WTC11 (cell line): ENCODE results near the gene SRGAP2B. TPM values are rescaled to one million over a fixed set of nuclear protein-coding genes. Genes with fewer than 3 reads are reported as not detected.
"Not testable (repeated sequence)": the region's sequence is repeated elsewhere in the genome, so short reads cannot be mapped to it uniquely, and the experiment has no call there.

Source experiments
- ATAC-seq: fragments of 200-7000 bp; cut with Tn5 transposase; 2 replicates; pipeline ENCODE4 v1.10.0; 2021; ENCODE audit warnings: mild to moderate bottlenecking, moderate library complexity
- CTCF ChIA-PET: fragments of 300-600 bp; sonication (Branson Sonifier 250); formaldehyde crosslinking; loops from one replicate; lab custom pipeline; 2021; ENCODE audit warnings: antibody characterized with exemption; lab: Charles Lee
- POLR2A ChIA-PET: fragments of 350-600 bp; sonication (Branson Sonifier 250); formaldehyde crosslinking; loops from one replicate; lab custom pipeline; 2021; ENCODE audit warnings: antibody characterized with exemption; lab: Charles Lee
- DNase-seq: peaks from one replicate; pipeline ENCODE4 v3.0.0; 2021; ENCODE audit warnings: low spot score
- H3K27ac Mint-ChIP-seq: 2 replicates; pipeline ENCODE4 v1.8.0; 2021; ENCODE audit warnings: mixed read lengths
- H3K27me3 Mint-ChIP-seq: 2 replicates; pipeline ENCODE4 v1.8.0; 2021; ENCODE audit warnings: low read depth, mild to moderate bottlenecking, moderate library complexity, mixed read lengths
- H3K36me3 Mint-ChIP-seq: 2 replicates; pipeline ENCODE4 v1.8.0; 2021; ENCODE audit warnings: mixed read lengths
- H3K4me1 Mint-ChIP-seq: 2 replicates; pipeline ENCODE4 v1.8.0; 2022; ENCODE audit warnings: mixed read lengths
- H3K4me3 Mint-ChIP-seq: 2 replicates; pipeline ENCODE4 v1.8.0; 2021; ENCODE audit warnings: mild to moderate bottlenecking, moderate library complexity, mixed read lengths
- H3K9me3 Mint-ChIP-seq: 2 replicates; pipeline ENCODE4 v1.8.0; 2021; ENCODE audit warnings: mixed read lengths
- total RNA-seq: library from RNA; stranded (reverse); gene quantifications from 3 replicates; pipeline ENCODE4 v1.2.3, GENCODE V29; 2021

SRGAP2B gene
- total RNA-seq, 1 experiment from 2014 or later, result 64.8 TPM

- H3K27me3 Mint-ChIP-seq, H3K9me3 Mint-ChIP-seq, H3K36me3 Mint-ChIP-seq, H3K4me1 Mint-ChIP-seq, H3K4me3 Mint-ChIP-seq, CTCF ChIA-PET, POLR2A ChIA-PET, H3K27ac Mint-ChIP-seq, DNase-seq: not testable (repeated sequence)
- peak; percentile 17; the same call in 1 of the 2 replicates for ATAC-seq
Measured at GRCh38 chr1:145000074-145000742, 94.9 kb downstream of the SRGAP2B start.

- H3K27ac Mint-ChIP-seq, POLR2A ChIA-PET, H3K4me1 Mint-ChIP-seq, CTCF ChIA-PET, ATAC-seq, H3K4me3 Mint-ChIP-seq, H3K9me3 Mint-ChIP-seq, H3K27me3 Mint-ChIP-seq, H3K36me3 Mint-ChIP-seq, DNase-seq: not testable (repeated sequence)
Measured at GRCh38 chr1:144998981-144999273, 96.2 kb downstream of the SRGAP2B start.

DNA sequence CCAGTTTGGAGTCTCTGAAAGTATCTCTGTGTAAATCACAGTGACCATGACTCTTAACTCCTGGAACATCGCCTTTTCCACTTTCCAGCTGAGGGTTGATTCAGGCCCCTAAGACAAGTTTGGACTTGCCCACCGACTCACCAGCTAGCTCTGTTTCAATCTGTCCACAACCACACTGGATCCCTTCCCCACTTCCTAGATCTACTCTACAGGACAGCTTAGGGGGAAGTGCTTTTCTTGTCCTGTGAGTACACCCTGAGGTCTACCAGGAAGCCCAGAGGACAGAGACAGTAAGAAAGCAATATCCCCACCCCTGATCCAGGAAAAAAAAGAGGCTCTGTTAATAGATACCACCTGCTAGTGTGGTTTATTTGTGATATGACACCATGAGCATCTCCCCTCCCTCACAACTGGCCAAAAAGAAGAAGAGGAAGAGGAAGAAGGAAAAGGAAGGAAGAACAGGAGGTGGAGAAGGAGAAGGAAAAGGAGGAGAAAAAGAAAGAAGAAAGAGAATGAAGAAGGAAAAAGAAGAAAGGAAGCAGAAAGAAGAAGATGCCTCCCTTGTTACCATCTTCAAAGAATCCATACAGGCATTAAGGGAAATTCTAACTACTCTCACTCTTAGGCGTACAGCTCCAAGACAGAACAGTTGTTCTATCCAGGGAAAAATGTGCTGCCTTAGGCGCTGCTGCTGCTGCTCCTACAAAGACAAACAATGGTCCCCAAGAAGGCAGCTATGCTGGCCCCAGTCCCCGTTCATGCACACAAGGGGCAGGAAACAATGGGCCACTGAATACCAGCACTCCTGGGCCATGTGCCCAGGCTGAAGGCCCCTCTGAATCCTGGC lies 96.8 kb downstream of the SRGAP2B start:
- H3K27me3 Mint-ChIP-seq, H3K4me3 Mint-ChIP-seq, POLR2A ChIA-PET, CTCF ChIA-PET, DNase-seq, H3K4me1 Mint-ChIP-seq, H3K9me3 Mint-ChIP-seq, H3K36me3 Mint-ChIP-seq: not testable (repeated sequence)
- H3K27ac Mint-ChIP-seq, result peak overlapping the region; percentile 71; the same call in 1 of the 2 replicates
- peak; percentile 36 for ATAC-seq

DNA sequence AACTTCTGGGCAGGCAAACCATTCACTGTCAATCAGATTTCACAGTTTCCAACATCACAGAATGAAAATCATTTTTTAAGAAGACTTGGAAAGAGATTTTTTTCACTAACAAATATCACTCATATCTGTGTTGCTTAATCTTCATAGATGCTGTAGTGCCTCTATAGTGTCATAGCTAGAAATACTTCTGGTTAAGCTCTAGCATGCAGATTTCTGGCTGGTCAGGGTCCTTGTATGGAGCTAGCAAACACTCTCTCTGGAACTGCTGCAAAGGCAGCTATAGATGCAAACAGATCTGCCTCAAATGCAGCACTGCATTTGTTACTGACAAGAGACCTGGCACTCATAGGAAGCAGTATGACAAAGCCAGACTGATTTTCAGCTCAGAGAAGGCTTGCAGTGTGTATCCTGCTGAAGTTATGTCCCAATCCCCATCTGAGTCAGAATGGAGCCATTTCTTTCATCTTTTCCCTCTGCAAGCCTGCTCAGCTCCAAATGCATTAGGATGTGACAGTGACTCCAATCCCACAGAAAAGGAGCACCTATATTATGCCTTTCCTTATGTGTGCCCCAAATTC lies 99.2 kb downstream of the SRGAP2B start:
- H3K4me1 Mint-ChIP-seq, H3K9me3 Mint-ChIP-seq, DNase-seq, H3K4me3 Mint-ChIP-seq, H3K27me3 Mint-ChIP-seq, H3K27ac Mint-ChIP-seq, H3K36me3 Mint-ChIP-seq, POLR2A ChIA-PET, CTCF ChIA-PET, ATAC-seq: not testable (repeated sequence)

- H3K27ac Mint-ChIP-seq, POLR2A ChIA-PET, H3K4me1 Mint-ChIP-seq, H3K36me3 Mint-ChIP-seq, H3K4me3 Mint-ChIP-seq, CTCF ChIA-PET, H3K27me3 Mint-ChIP-seq, H3K9me3 Mint-ChIP-seq, DNase-seq, ATAC-seq: not testable (repeated sequence)
Measured at GRCh38 chr1:144992915-144993314, 102.2 kb downstream of the SRGAP2B start.

DNA sequence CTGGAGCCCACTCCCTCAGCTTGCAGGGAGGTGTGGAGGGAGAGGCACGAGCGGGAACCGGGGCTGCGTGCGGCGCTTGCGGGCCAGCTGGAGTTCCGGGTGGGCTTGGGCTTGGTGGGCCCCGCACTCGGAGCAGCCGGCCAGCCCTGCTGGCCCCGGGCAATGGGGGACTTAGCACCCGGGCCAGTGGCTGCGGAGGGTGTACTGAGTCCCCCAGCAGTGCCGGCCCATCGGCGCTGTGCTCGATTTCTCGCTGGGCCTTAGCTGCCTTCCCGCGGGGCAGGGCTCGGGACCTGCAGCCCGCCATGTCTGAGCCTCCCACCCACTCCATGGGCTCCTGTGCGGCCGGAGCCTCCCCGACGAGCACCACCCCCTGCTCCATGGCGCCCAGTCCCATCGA lies 104.5 kb downstream of the SRGAP2B start:
- H3K4me1 Mint-ChIP-seq, DNase-seq, H3K9me3 Mint-ChIP-seq, CTCF ChIA-PET, H3K36me3 Mint-ChIP-seq, H3K4me3 Mint-ChIP-seq, H3K27ac Mint-ChIP-seq, ATAC-seq, POLR2A ChIA-PET, H3K27me3 Mint-ChIP-seq: not testable (repeated sequence)

DNA sequence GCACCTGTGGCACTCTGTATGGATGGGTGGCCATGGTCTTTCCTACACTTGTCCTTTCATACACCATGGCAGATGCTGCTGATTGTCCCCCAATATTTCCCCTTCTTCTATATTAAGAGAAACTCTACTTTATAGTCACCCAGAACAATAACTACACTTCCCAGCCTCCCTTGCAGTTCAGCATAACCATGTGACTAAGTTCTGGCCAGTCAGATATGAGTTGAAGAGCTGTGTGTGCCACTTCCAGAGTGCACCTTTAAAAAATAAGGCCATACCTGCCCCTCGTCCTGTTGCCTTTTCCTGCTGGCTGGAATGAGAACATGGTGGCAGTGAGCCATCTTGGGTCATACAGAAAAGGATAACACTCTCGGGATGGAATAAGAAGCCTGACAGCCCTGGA lies 108.0 kb downstream of the SRGAP2B start:
- H3K4me3 Mint-ChIP-seq, ATAC-seq, DNase-seq, H3K27me3 Mint-ChIP-seq, CTCF ChIA-PET, POLR2A ChIA-PET, H3K36me3 Mint-ChIP-seq, H3K4me1 Mint-ChIP-seq, H3K27ac Mint-ChIP-seq, H3K9me3 Mint-ChIP-seq: not testable (repeated sequence)

DNA sequence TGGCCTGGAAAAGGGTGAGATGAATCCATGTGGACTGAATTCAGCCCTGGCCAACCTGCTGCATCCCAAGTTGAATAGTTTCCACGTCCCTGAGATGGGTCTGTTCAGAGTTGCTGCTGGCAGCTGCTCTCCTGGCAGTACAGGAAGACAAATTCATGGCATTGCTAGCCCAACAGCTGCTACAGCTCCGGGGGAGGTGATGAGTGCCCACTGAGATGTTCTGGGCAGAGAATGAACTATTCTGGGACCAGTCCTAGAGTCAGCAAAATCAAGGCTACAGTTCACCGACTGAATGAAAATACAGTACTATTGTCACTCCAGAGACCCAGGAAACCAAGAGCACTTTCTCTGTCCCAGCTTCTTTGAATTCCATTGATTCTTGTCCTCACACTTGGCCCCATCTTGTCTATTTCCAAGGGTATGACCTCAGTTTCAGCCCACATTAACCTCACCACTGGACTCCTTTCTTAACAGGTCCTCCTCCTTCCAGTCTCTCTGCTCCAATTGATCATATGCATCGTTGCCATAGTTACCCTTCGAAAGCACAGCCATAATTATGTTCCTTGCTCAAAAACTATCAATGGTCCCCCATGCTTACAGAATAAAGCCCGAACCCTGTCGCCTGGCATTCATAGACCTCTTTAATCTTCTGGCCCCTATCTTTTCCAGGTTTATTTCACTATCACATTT lies 108.8 kb downstream of the SRGAP2B start:
- H3K9me3 Mint-ChIP-seq, POLR2A ChIA-PET, H3K4me1 Mint-ChIP-seq, CTCF ChIA-PET, H3K36me3 Mint-ChIP-seq, H3K27ac Mint-ChIP-seq, DNase-seq, H3K27me3 Mint-ChIP-seq, H3K4me3 Mint-ChIP-seq: not testable (repeated sequence)
- ATAC-seq, result peak; percentile 21; the same call in 1 of the 2 replicates

DNA sequence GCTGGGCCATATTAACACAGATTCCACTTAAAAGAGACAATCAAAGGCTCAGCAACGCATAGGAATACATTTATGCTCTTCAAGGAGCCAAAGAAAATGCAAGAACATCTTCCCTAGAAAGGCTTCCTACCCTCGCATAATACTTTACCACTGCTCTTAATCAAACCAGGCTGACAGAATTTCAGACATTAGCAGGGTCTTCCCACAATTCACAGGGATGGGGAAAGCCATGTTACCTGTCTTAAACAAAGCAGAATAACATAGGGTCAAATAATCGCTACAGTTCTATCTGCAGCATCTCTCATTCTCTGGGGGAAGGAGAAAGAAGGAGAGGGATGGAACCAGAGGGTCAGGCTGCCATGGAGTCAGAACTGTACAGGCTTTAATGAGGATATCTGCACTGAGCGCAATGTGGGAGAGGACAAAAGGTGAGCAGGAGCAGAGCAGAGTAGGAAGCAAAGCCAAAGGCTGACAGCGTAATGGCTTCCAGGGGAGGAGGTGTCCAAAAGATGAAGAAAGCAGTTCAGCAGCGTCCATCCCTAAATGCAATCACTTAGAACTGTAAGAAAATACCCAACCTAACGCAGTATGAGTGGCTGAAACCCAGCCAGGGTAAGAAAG lies 109.5 kb downstream of the SRGAP2B start:
- H3K9me3 Mint-ChIP-seq, H3K27ac Mint-ChIP-seq, CTCF ChIA-PET, DNase-seq, H3K27me3 Mint-ChIP-seq, H3K4me3 Mint-ChIP-seq, ATAC-seq, POLR2A ChIA-PET, H3K36me3 Mint-ChIP-seq: not testable (repeated sequence)
- peaks cover 12% of the 10 kb centered on the region for H3K4me1 Mint-ChIP-seq

GRCh38 chr1:144982802-144983525 lies 112.2 kb downstream of the SRGAP2B start:
- DNase-seq, H3K4me3 Mint-ChIP-seq, POLR2A ChIA-PET, H3K36me3 Mint-ChIP-seq, H3K9me3 Mint-ChIP-seq, H3K27me3 Mint-ChIP-seq, ATAC-seq, H3K27ac Mint-ChIP-seq, CTCF ChIA-PET: not testable (repeated sequence)
- peaks cover 12% of the 10 kb centered on the region for H3K4me1 Mint-ChIP-seq

DNA sequence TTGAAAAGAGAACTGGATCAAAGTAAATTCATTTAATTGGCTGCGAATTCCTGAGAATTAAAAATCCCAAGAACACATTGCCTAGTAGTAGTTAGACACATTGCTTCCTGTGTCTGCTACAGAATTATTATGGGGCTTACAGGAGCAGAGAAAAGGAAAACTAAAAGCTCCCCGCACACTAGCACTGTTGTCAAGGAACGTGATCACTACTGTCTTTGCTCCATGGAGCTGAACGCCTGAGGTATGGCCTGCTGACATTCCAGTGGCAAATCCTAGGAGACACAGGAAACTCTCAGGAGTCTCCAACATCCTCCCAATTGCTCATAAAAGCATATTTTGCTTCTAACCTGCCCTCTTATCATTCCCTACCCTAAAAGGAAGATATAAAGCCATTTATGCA lies 114.0 kb downstream of the SRGAP2B start:
- POLR2A ChIA-PET, H3K4me1 Mint-ChIP-seq, DNase-seq, H3K27me3 Mint-ChIP-seq, CTCF ChIA-PET, H3K4me3 Mint-ChIP-seq, H3K36me3 Mint-ChIP-seq, H3K9me3 Mint-ChIP-seq: not testable (repeated sequence)
- peak overlapping the region; percentile 79; the same call in 1 of the 2 replicates for H3K27ac Mint-ChIP-seq
- ATAC-seq, result 0 out of 2 replicates have a peak, but pooled peaks have one; percentile 19
